Activated T-helper 1 cell treated with anti-CD3 and anti-CD28 coated beads, Interleukin-12 subunit alpha, Interleukin-12 subunit beta, Interleukin-2, Interleukin-4 antibody, amounts not matched to agents 30 ng/mL and 10 ng/mL and 1 ng/mL, durations not matched to agents 14 hours and 24 hours and 36 hours (primary cell): ENCODE data around the gene PRR7. TPM values are rescaled to one million over a fixed set of nuclear protein-coding genes. Genes with fewer than 3 reads are reported as not detected.
A peak's percentile ranks its signal among the peaks of the same experiment; 100 is the strongest.

Experiments
- DNase-seq: peaks from one replicate; pipeline ENCODE4 v3.0.0; 2021; ENCODE audit warnings: low spot score
- H3K27ac Mint-ChIP-seq: one replicate; pipeline ENCODE4 v1.8.0; 2021; ENCODE audit warnings: mild to moderate bottlenecking, mixed read lengths
- H3K27me3 Mint-ChIP-seq: one replicate; pipeline ENCODE4 v1.8.0; 2022; ENCODE audit warnings: mild to moderate bottlenecking, moderate library complexity, mixed read lengths; ENCODE audit not compliant: insufficient read depth
- H3K36me3 Mint-ChIP-seq: one replicate; pipeline ENCODE4 v1.8.0; 2021; ENCODE audit warnings: low read depth, mixed read lengths
- H3K4me1 Mint-ChIP-seq: one replicate; pipeline ENCODE4 v1.8.0; 2021; ENCODE audit warnings: low read depth, mixed read lengths
- H3K4me3 Mint-ChIP-seq: one replicate; pipeline ENCODE4 v1.8.0; 2021; ENCODE audit warnings: mild to moderate bottlenecking, moderate library complexity, mixed read lengths
- H3K9me3 Mint-ChIP-seq: one replicate; pipeline ENCODE4 v1.8.0; 2021; ENCODE audit warnings: mixed read lengths
- intact Hi-C: fragments of 100-400 bp; cut with micrococcal nuclease; formaldehyde crosslinking; loops from one replicate; pipeline ENCODE4 v1.15.1; 2024
- total RNA-seq: library from RNA; stranded (reverse); gene quantifications from 2 replicates; pipeline ENCODE4 v1.2.3, GENCODE V29; 2022

PRR7 gene
- total RNA-seq, 1 donor from 2014 or later, result 10.3 TPM

- intact Hi-C loops, result loop anchor here (2.0 to 5.0 kb wide), 3 partner anchors 71 to 164 kb away; partner anchors contain the start of genes DDX41, RGS14 and TMED9
- peak overlapping the region; percentile 95 for H3K4me3 Mint-ChIP-seq
- H3K4me1 Mint-ChIP-seq, result peaks cover 64% of the 10 kb centered on the region
- peaks cover 25% of the 10 kb centered on the region for H3K36me3 Mint-ChIP-seq
- H3K27me3 Mint-ChIP-seq, result no peaks in the 10 kb centered on the region
- DNase-seq, result no peak
- no peaks in the 10 kb centered on the region for H3K9me3 Mint-ChIP-seq
- H3K27ac Mint-ChIP-seq, result peak overlapping the region; percentile 90
Measured at GRCh38 chr5:177427919-177428573, 18.6 kb upstream of the PRR7 start.

GRCh38 chr5:177428574-177429217 lies 17.9 kb upstream of the PRR7 start:
- peaks cover 64% of the 10 kb centered on the region for H3K4me1 Mint-ChIP-seq
- intact Hi-C loops, result loop anchor here (1.0 to 5.0 kb wide), 5 partner anchors 18 to 164 kb away; partner anchors contain the start of genes PRR7 and TMED9
- no peaks in the 10 kb centered on the region for H3K27me3 Mint-ChIP-seq
- no peak for DNase-seq
- H3K9me3 Mint-ChIP-seq, result no peaks in the 10 kb centered on the region
- peaks cover 27% of the 10 kb centered on the region for H3K36me3 Mint-ChIP-seq
- H3K4me3 Mint-ChIP-seq, result peak overlapping the region; percentile 95
- H3K27ac Mint-ChIP-seq, result peak overlapping the region; percentile 90

- H3K9me3 Mint-ChIP-seq, result no peaks in the 10 kb centered on the region
- peak overlapping the region; percentile 95 for H3K4me3 Mint-ChIP-seq
- H3K36me3 Mint-ChIP-seq, result peaks cover 33% of the 10 kb centered on the region
- no peaks in the 10 kb centered on the region for H3K27me3 Mint-ChIP-seq
- peak overlapping the region; percentile 90 for H3K27ac Mint-ChIP-seq
- H3K4me1 Mint-ChIP-seq, result peaks cover 67% of the 10 kb centered on the region
- DNase-seq, result peak; percentile 77
- intact Hi-C loops, result loop anchor here (1.0 to 5.0 kb wide), 5 partner anchors 17 to 163 kb away; partner anchors contain the start of genes PRR7 and TMED9
Measured at GRCh38 chr5:177429248-177430040, 17.2 kb upstream of the PRR7 start.

- Mint-ChIP-seq H3K9me3 (no peaks in the 10 kb centered on the region), H3K27me3 (no peaks in the 10 kb centered on the region), H3K4me1 (peaks cover 65% of the 10 kb centered on the region), H3K36me3 (peaks cover 40% of the 10 kb centered on the region), H3K4me3 (peak overlapping the region; percentile 95), H3K27ac (peak overlapping the region; percentile 90)
- intact Hi-C loops, result no loop called here
- DNase-seq, result no peak
Measured at GRCh38 chr5:177430140-177430951, 16.3 kb upstream of the PRR7 start.

GRCh38 chr5:177430972-177431316 lies 15.7 kb upstream of the PRR7 start:
- H3K36me3 Mint-ChIP-seq, result peaks cover 45% of the 10 kb centered on the region
- no peaks in the 10 kb centered on the region for H3K27me3 Mint-ChIP-seq
- intact Hi-C loops, result no loop called here

GRCh38 chr5:177431317-177432142 lies 15.1 kb upstream of the PRR7 start:
- intact Hi-C loops, result no loop called here
- H3K27ac Mint-ChIP-seq, result peak overlapping the region; percentile 91
- no peaks in the 10 kb centered on the region for H3K27me3 Mint-ChIP-seq
- peak overlapping the region; percentile 80 for H3K4me3 Mint-ChIP-seq
- H3K36me3 Mint-ChIP-seq, result peaks cover 48% of the 10 kb centered on the region
- H3K4me1 Mint-ChIP-seq, result peaks cover 61% of the 10 kb centered on the region
- DNase-seq, result peak; percentile 70
- H3K9me3 Mint-ChIP-seq, result no peaks in the 10 kb centered on the region

More at GRCh38 chr5:177430972-177431316, 15.7 kb upstream of the PRR7 start:
- Mint-ChIP-seq H3K4me3 (peak overlapping the region; percentile 80), H3K4me1 (peaks cover 61% of the 10 kb centered on the region), H3K27ac (peak overlapping the region; percentile 91), H3K9me3 (no peaks in the 10 kb centered on the region)
- no peak for DNase-seq

- Mint-ChIP-seq H3K27me3 (no peaks in the 10 kb centered on the region), H3K36me3 (peaks cover 50% of the 10 kb centered on the region), H3K4me3 (peak overlapping the region; percentile 80), H3K9me3 (no peaks in the 10 kb centered on the region), H3K4me1 (peaks cover 61% of the 10 kb centered on the region), H3K27ac (peak overlapping the region; percentile 91)
- intact Hi-C loops, result no loop called here
- no peak for DNase-seq
Measured at GRCh38 chr5:177432143-177432838, 14.3 kb upstream of the PRR7 start.

- intact Hi-C loops, result no loop called here
- H3K27me3 Mint-ChIP-seq, result no peaks in the 10 kb centered on the region
- H3K4me1 Mint-ChIP-seq, result peaks cover 53% of the 10 kb centered on the region
- no peaks in the 10 kb centered on the region for H3K9me3 Mint-ChIP-seq
- H3K27ac Mint-ChIP-seq, result peak overlapping the region; percentile 73
- DNase-seq, result no peak
- peak overlapping the region; percentile 22 for H3K4me3 Mint-ChIP-seq
- peaks cover 53% of the 10 kb centered on the region for H3K36me3 Mint-ChIP-seq
Measured at GRCh38 chr5:177432839-177433657, 13.6 kb upstream of the PRR7 start.

GRCh38 chr5:177433658-177434217 lies 12.9 kb upstream of the PRR7 start:
- intact Hi-C loops, result loop anchor here (1.0 kb wide), 1 partner anchor 7 kb away; the partner anchor contains the start of gene GRK6
- H3K4me1 Mint-ChIP-seq, result peaks cover 48% of the 10 kb centered on the region
- peak overlapping the region; percentile 73 for H3K27ac Mint-ChIP-seq

GRCh38 chr5:177434437-177434836 lies 12.2 kb upstream of the PRR7 start:
- DNase-seq, result no peak
- H3K36me3 Mint-ChIP-seq, result peaks cover 50% of the 10 kb centered on the region
- no peaks in the 10 kb centered on the region for H3K27me3 Mint-ChIP-seq
- peak overlapping the region; percentile 66 for H3K4me3 Mint-ChIP-seq
- H3K4me1 Mint-ChIP-seq, result peaks cover 42% of the 10 kb centered on the region
- H3K9me3 Mint-ChIP-seq, result no peaks in the 10 kb centered on the region
- peak overlapping the region; percentile 83 for H3K27ac Mint-ChIP-seq
- intact Hi-C loops, result loop anchor here (1.0 kb wide), 1 partner anchor 8 kb away; the partner anchor contains the start of gene GRK6

More at GRCh38 chr5:177433658-177434217, 12.9 kb upstream of the PRR7 start:
- DNase-seq, result no peak
- H3K9me3 Mint-ChIP-seq, result no peaks in the 10 kb centered on the region
- H3K36me3 Mint-ChIP-seq, result peaks cover 56% of the 10 kb centered on the region
- no peaks in the 10 kb centered on the region for H3K27me3 Mint-ChIP-seq
- no peak overlapping the region for H3K4me3 Mint-ChIP-seq
